Erythroblast (primary cell): Measurements from ENCODE around the gene SLC35D1.

ENCODE experiments used
- GATA1 ChIP-seq: IDR thresholded peaks from 2 replicates; pipeline ENCODE4 v1.6.1; 2011; ENCODE audit warnings: low read depth, mild to moderate bottlenecking, control low read depth, low read length, moderate library complexity
- POLR2A ChIP-seq: IDR thresholded peaks from 2 replicates; pipeline ENCODE4 v1.6.1; 2011; ENCODE audit warnings: mild to moderate bottlenecking, low read length

DNA sequence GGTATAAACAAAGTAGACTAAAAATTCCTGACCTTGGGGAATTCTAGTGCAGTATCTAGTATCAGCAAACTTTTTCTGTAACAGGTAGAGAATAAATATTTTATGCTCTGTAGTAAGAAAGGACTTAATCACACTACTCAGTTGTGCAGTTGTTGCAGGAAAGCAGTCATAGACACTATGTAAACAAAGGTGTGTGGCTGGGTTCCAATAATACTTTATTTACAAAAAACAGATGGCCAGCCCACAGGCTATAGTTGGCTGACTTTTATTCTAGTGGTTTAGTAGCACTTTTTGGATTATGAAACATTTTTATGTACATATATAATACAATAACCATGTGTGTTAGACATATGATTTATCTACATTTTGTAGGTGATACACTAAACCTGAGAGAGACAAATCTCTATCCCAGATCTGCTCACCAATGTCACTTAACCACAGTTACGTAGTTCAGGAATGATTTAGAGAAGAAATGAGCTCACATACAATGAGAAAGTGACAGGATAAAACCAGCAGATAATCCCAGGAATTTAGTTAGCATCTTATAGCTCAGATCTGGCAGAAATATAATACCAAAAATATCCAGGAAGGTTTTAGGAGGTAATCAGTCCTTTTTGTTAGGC, 73.1 kb downstream of the SLC35D1 start:
- TF ChIP-seq POLR2A (no peak), GATA1 (no peak)
